Esophagus squamous epithelium (tissue), 5 donors: ENCODE measurements around the gene ARHGAP26. TPM values are rescaled to one million over a fixed set of nuclear protein-coding genes. Genes with fewer than 3 reads are reported as not detected.

Experiments
- DNase-seq: peaks from one replicate; lab custom pipeline; 2025; lab: John Stamatoyannopoulos, UW
- H3K27ac ChIP-seq, 4 donors: fragments of 200-600 bp; sonication (generic); one replicate each; pipeline ENCODE4 v1.5.1; 2016 to 2019; ENCODE audit warnings: mild to moderate bottlenecking in 1 of 4
- H3K27me3 ChIP-seq, 4 donors: fragments of 200-600 bp; sonication (generic); 1 replicate in 3 of 4; 2 replicates in 1 of 4; pipeline versions ENCODE4 v1.5.1 to v1.6.0; 2017 to 2021; ENCODE audit warnings: antibody characterized with exemption in 1 of 4
- H3K36me3 ChIP-seq, 3 donors: fragments of 200-600 bp; sonication (generic); one replicate each; pipeline ENCODE4 v1.5.1; 2016 to 2019
- H3K4me1 ChIP-seq, 3 donors: fragments of 200-600 bp; sonication (generic); one replicate each; pipeline ENCODE4 v1.5.1; 2017 to 2019
- H3K4me3 ChIP-seq, 4 donors: fragments of 200-600 bp; sonication (generic); 1 replicate in 3 of 4; 2 replicates in 1 of 4; pipeline ENCODE4 v1.5.1; 2016 to 2019; ENCODE audit warnings: mild to moderate bottlenecking in 2 of 4, moderate library complexity in 1 of 4
- H3K9me3 ChIP-seq, 3 donors: fragments of 200-600 bp; sonication (generic); one replicate each; pipeline ENCODE4 v1.5.1; 2016 to 2019
- CTCF ChIP-seq, 6 experiments: fragments of 450-650 bp in 4 of 6; fragments of 200-600 bp in 2 of 6; sonication (generic) in 2 of 6; IDR thresholded peaks; one replicate each; pipeline ENCODE4 v1.5.1; 2016 to 2019; ENCODE audit warnings: antibody characterized with exemption in 6 of 6, mild to moderate bottlenecking in 4 of 6, moderate library complexity in 4 of 6
- POLR2A ChIP-seq, 4 donors: fragments of 450-650 bp; IDR thresholded peaks; one replicate each; pipeline ENCODE4 v1.6.1; 2017; ENCODE audit warnings: antibody characterized with exemption in 4 of 4, mild to moderate bottlenecking in 4 of 4, moderate library complexity in 3 of 4
- WGBS, 2 donors: methylation state at CpG; one replicate each; pipeline ENCODE4 v1.1.5; 2018; 5-methylcytosine and 5-hydroxymethylcytosine counted together
- intact Hi-C: fragments of 100-400 bp; cut with DNase I; formaldehyde crosslinking; loops from one replicate; pipeline ENCODE4 v1.15.0; 2022
- total RNA-seq, 4 donors: library from RNA; depleted of rRNA; stranded (reverse); fragments of >200 nt; gene quantifications; one replicate each; pipeline ENCODE4 v1.1.0, GENCODE V29; 2016
- donor health status: DM: yes; HTN: yes; CAD: no.

The ARHGAP26 gene
- total RNA-seq, 4 donors from 2014 or later: 4.4 to 18.7 (median 15.4) TPM

DNA sequence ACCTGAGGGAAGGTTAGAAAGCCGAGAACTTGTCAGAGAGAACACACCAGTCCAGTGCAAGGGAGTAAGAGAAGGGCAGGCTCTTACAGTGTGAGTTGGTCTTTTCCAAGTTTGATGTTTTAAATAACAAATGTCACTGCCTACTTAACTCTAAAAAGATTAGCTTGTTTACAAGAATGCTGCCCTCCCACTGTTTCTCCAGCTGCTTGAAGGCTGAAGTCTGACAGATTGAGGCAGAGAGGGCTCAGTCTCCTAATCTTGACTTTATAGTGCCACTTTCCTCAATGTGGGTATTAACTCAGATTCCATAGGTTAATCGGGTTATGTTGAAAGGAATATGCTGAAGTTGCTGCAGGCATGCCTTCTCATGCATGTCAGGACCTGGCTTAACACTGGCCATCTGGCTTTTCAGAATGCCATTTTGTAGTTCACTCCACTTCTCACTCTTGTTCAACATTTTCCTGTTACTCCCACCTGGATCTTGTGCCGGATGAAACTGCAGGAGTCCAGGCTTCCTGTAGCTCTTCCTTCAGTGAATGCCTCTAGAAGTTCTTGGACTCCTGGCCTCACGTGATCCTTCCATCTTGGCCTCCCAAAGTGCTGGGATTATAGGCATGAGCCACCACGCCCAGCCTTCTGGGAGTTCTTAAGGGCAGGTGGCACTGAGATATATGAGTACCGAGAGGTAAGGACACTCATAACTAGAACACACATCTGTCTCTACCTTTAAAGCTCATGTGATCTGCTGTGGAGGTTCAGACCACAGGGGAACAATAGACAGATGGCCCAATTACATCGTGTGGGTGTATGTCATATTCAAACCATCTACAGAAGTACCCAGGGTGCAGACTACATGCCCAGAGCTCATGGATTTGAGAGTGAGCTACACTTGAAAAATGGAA is 249.7 kb downstream of the ARHGAP26 start:
- Histone ChIP-seq H3K27ac (no peak overlapping the region), H3K36me3 (no peaks in the 10 kb centered on the region), H3K4me3 (no peak overlapping the region), H3K4me1 (peaks cover 0 to 27% (median 11%) of the 10 kb centered on the region in 3 donors), H3K27me3 (no peaks in the 10 kb centered on the region), H3K9me3 (no peaks in the 10 kb centered on the region)
- WGBS, 2 donors: 75 to 78% methylated on average over 6 to 7 of the region's 7 CpGs
- no peak for TF ChIP-seq CTCF (IDR thresholded peaks at IDR 0.05)
- no peak for TF ChIP-seq POLR2A (IDR thresholded peaks at IDR 0.05)
- no peak for DNase-seq
- intact Hi-C loops: loop anchor here (10.0 kb wide), 1 partner anchor 385 kb away; the partner anchor contains the start of gene NR3C1

DNA sequence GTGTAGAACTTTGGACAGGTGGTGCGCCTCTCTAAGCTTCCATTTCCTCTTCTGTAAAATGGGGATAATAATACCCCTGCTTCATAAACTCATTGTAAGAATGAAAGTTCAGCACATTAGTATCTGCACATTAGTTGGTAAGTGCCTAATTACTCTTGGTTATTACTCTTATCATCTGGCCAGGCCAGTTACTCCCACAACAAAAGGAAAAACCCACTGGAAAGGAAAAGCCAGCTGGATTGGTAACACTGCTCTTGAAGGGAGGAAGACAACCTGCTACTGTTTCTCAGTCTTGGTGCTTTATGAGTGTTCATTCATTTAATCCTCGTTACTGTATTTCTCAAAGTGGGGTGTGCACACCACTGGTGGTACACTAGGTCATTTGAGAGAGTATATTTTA is 251.4 kb downstream of the ARHGAP26 start:
- Histone ChIP-seq H3K36me3 (no peaks in the 10 kb centered on the region), H3K4me3 (no peak overlapping the region), H3K4me1 (peaks cover 0 to 27% (median 11%) of the 10 kb centered on the region in 3 donors), H3K27me3 (no peaks in the 10 kb centered on the region), H3K27ac (no peak overlapping the region), H3K9me3 (no peaks in the 10 kb centered on the region)
- intact Hi-C loops: no loop called here
- WGBS, 2 donors: 81 to 92% methylated on average over 2 of the region's 2 CpGs
- no peak for DNase-seq
- TF ChIP-seq CTCF (IDR thresholded peaks at IDR 0.05) (no peak), POLR2A (IDR thresholded peaks at IDR 0.05) (no peak)

DNA sequence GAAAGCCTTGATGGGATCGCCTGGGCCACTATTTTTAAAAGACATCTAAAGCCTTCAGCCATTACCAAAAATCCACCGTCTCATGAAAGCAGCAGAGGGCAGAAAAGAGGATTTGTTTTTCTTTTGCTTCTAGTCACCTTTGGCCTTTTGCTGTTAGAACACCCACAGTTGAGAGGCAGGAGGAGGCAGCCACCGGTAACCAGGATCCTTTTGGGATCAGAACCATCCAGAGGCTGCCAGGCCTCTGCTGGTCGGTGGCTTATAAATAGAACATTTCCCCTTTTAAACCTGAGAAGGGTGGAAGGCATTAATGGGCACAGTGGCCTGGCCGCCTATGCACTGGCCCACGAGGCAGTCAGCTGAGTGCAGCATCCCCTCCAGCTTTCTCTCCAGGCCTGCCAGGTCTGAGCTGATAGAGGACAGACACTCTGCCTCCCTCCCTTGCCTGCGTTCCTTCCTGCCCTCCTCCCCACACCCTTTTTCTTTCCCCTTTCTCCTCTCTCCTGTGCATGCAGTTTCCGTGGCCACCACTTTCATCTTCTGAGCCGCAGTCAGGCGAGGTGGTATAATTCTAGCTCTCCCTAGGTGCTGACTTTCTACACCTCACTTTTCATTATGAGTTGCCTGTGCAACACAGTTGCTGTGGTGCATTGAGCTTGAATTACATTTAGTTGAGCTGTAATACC is 253.4 kb downstream of the ARHGAP26 start:
- Histone ChIP-seq H3K27ac (peak overlapping the region in 2 of 4 donors; percentile 15 to 26), H3K36me3 (no peaks in the 10 kb centered on the region), H3K27me3 (no peaks in the 10 kb centered on the region), H3K4me1 (peaks cover 0 to 27% (median 11%) of the 10 kb centered on the region in 3 donors), H3K4me3 (no peak overlapping the region), H3K9me3 (no peaks in the 10 kb centered on the region)
- no peak for DNase-seq
- 51 to 62% methylated on average over 9 to 10 of the region's 10 CpGs for WGBS, 2 donors
- intact Hi-C loops: no loop called here
- TF ChIP-seq POLR2A (IDR thresholded peaks at IDR 0.05) (no peak), CTCF (IDR thresholded peaks at IDR 0.05) (no peak)

GRCh38 chr5:143024228-143024920 is 254.2 kb downstream of the ARHGAP26 start:
- 78 to 95% methylated on average over 4 to 5 of the region's 5 CpGs for WGBS, 2 donors
- TF ChIP-seq POLR2A (IDR thresholded peaks at IDR 0.05): no peak
- no peak for TF ChIP-seq CTCF (IDR thresholded peaks at IDR 0.05)
- Histone ChIP-seq H3K27ac (no peak overlapping the region), H3K36me3 (no peaks in the 10 kb centered on the region), H3K9me3 (no peaks in the 10 kb centered on the region), H3K27me3 (no peaks in the 10 kb centered on the region), H3K4me3 (no peak overlapping the region), H3K4me1 (peaks cover 0 to 25% (median 11%) of the 10 kb centered on the region in 3 donors)
- intact Hi-C loops: no loop called here
- no peak for DNase-seq
